LNCAP (cell line): ENCODE data around the gene MYOZ1.
A peak's percentile ranks its signal among the peaks of the same experiment; 100 is the strongest.

Experiments used
- TF ChIP-seq, protein P1 (sequence below): fragments of 450-650 bp; IDR thresholded peaks from 2 replicates; pipeline ENCODE4 v1.5.1; 2017; ENCODE audit warnings: mild to moderate bottlenecking

Gene MYOZ1

DNA sequence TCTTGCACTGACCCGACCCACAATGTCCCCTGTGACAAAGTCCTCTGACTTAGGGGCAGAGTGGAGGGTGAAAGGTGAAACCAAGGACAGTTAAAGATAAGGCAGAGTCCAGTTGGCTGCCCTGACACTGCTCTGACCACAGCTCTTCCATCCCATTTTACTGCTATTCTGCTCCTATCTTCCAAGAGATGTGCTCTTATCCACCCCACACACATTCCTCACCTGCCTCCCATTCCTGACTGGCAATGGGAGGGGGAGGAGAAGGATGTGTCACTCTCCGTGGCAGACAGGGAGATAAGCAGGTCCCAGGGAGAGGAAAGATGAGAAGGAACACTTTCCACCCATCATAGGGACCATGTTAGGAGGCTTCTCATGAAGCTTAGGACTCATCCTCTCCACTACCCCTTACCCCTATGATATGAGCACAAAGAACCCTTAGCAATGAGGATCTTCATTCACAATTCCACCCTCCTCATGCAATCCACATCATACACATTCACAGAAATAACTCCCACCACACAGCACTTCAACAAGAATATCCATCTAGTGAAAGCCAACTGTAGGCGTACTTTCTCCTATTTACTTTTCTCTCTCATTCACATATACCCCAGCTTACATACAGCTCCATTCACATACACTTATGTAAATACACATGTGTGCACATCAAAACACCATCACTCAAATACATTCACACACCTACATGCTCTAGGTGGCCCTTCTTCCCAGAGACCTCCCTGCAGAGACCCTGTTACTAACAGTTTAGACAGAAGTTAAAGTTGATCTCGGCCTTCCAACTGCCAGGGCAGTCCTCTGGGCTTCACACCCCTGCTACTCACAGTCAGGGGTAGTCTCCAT lies 7.9 kb upstream of the MYOZ1 start:
- TF ChIP-seq, protein P1, sequence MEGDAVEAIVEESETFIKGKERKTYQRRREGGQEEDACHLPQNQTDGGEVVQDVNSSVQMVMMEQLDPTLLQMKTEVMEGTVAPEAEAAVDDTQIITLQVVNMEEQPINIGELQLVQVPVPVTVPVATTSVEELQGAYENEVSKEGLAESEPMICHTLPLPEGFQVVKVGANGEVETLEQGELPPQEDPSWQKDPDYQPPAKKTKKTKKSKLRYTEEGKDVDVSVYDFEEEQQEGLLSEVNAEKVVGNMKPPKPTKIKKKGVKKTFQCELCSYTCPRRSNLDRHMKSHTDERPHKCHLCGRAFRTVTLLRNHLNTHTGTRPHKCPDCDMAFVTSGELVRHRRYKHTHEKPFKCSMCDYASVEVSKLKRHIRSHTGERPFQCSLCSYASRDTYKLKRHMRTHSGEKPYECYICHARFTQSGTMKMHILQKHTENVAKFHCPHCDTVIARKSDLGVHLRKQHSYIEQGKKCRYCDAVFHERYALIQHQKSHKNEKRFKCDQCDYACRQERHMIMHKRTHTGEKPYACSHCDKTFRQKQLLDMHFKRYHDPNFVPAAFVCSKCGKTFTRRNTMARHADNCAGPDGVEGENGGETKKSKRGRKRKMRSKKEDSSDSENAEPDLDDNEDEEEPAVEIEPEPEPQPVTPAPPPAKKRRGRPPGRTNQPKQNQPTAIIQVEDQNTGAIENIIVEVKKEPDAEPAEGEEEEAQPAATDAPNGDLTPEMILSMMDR: no peak

DNA sequence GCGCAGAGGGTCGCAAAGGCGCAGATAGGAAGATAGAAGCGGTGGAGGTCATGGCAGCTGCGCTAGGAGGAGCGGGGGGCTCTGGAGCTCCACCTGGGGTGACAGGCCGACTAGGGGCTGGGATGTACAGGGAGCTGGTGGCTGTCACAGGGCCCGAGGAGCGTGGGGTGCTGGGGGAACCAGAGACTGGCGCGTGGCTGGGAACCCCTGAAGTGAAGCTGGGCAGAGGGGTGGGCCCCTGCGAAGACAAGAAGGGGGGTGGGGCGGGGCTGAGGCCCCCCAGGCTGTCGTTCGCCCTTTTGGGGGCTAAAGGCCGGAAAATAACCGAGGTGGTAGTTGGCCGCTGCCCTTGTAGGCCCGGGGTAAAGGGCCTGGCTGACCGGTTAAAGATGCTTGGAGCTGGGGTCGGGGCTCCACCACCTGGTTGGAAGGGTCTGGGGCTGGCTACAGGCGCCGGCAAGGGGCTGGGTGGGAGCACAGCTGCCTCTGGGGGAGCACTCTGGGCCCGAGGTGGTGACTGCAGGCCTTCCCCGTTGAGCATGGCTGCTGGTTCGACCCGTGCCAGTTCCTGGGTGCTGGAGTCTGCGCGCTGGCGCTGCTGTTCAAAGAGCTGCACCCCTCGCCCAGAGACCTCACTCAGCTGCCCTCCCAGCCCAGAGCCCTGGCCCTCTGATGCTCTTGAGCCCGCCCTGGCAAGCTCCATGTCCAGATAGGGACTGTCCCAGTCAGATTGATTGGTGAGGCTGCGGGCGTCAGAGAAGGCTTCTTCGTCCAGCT lies 6.8 kb upstream of the MYOZ1 start:
- TF ChIP-seq, protein P1: no peak

DNA sequence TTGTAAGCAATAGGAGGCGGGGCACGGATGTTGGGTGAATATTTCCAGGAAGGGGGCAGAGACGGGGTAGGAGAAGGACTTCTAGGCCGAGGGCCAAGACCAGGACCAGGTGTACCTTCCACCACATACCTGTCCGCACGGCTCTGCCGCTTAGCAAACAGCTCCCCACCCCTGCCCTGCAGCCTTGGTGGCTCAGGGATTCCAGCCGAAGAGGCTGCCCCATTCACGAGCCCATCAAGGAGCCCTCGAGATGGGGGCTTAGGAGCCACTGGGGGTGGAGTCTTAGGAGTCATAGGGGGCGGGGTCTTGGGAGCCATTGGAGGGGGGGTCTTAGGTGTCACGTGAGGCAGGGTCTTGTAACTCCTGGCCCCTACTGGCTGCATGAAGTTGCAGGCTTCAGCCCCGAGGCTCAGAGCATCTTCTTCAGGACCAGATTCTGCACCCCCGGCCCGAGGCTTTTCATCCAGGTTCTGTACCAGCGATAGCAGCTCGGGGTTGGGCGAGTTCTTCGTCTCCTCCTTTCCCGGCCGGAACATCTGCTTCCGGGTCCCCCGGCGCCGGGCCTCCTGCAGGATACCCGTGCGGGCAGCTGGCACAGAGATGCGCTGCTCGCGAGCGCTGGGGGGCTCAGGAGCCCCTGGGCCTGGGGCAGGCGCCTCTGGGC lies 6.1 kb upstream of the MYOZ1 start:
- TF ChIP-seq, protein P1: no peak

DNA sequence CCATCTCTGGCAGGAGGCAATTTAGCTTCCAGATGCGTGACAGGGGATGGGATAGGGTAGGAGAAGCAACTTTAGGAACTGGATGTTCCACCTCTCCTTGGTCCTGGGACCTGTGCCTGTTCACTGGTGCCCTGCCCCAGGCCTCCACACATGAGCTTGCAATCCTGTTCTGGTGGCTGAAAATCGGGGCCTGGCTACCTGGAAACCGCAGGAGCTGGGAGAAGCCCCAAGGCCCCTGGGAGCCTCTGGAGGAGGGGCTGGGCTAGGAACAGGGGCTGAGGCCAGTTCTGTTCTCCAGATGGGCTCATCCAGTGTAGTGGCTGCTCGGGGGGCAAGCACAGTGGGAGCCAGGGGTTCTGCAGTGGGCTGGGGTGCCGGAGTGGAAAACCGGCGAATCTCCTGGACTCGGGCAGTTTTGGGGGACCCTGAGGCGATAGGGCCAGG lies 5.3 kb upstream of the MYOZ1 start:
- TF ChIP-seq, protein P1: no peak

DNA sequence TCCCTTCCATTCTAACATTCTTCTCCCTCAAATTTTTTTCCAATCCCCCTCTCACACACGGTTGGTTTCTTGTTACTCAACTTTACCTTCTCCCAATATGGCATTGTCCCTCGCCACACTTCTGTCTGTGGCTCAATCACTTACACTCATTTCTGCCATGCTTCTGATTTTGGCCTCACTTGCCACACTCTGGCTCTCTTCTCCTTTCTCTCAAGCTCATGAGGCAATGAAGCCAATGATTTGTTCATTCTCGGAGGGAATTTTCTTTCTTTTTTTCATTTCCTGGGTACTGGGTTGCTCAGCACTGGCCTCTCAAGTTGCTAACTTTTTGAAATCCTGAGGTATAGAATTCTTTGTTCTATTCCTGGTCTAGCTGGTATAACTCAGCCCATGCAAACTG lies 4.0 kb upstream of the MYOZ1 start:
- TF ChIP-seq, protein P1: no peak

DNA sequence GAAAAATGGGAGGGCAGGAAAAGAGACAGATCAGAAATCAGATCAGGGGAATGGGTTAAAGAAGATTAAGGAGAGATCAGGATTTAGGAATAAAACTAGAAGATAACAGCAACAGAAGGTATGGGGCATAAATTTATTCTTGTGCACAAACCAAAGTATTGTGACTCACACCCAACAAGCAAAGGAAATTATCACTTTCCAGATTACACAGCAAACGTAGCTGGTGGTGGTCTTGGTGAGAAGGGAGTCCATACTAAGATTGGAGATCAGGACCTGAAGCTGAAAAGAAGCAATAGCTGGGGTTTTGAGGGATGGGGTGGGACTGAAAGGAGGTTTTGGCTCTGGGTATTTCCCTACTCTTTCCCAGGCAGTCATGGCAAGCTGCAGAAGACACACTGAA lies 3.5 kb upstream of the MYOZ1 start:
- TF ChIP-seq, protein P1: no peak

DNA sequence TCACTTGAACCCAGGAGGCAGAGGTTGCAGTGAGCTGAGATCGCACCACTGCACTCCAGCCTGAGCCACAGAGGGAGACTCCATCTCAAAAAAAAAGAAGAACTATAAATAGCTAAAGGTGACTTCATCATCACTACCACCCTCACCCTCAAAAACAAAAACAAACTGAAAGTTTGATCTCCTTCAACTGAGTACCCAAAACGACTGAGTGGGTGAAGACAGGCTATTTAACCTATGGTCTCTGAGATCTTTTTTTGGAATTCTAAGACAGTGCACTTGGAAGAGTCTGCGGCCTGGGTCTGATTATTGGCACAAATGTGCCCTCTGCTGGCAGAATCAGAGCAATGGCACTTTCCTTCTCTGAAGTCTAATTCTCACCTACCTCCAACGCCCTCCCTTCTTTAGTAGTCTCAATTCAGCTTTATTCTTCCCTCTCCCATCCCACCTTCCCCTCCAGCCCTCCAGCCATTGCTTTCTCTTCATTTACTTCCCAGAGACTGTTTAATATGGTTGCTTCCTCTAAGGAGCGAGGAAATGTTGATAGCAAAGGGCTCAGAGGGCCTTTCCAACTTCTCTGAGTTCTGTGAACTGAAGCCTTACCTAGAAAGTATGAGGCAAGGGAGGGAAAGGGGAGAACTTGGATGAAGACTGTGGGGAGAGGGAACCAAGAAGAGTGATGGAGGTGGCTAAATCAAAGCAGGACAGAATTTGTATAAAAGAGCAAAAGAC lies 2.9 kb upstream of the MYOZ1 start:
- TF ChIP-seq, protein P1: peak; percentile 79
